Esophagus muscularis mucosa (tissue), 4 donors: ENCODE results near the gene MAGI1. TPM values are rescaled to one million over a fixed set of nuclear protein-coding genes. Genes with fewer than 3 reads are reported as not detected.

Experiments used
- DNase-seq: peaks from one replicate; pipeline ENCODE4 v3.0.0-alpha.2; 2017; ENCODE audit errors: extremely low spot score
- H3K27ac ChIP-seq, 4 donors: fragments of 200-600 bp; sonication (generic); replicated peaks in 1 of 4; 1 replicate in 3 of 4; 2 replicates in 1 of 4; pipeline ENCODE4 v1.5.1; 2016 to 2019; ENCODE audit warnings: mild to moderate bottlenecking in 1 of 4
- H3K27me3 ChIP-seq, 4 donors: fragments of 200-600 bp; sonication (generic); one replicate each; pipeline versions ENCODE4 v1.5.1 to v1.6.0; 2016 to 2019
- H3K36me3 ChIP-seq, 4 donors: fragments of 200-600 bp; sonication (generic); one replicate each; pipeline ENCODE4 v1.5.1; 2016 to 2019
- H3K4me1 ChIP-seq, 4 donors: fragments of 200-600 bp; sonication (generic); one replicate each; pipeline ENCODE4 v1.5.1; 2016 to 2019
- H3K4me3 ChIP-seq, 4 donors: fragments of 200-600 bp; sonication (generic); 1 replicate in 2 of 4; 2 replicates in 2 of 4; pipeline ENCODE4 v1.5.1; 2016 to 2019; ENCODE audit warnings: mild to moderate bottlenecking in 4 of 4, moderate library complexity in 1 of 4
- H3K9me3 ChIP-seq, 4 donors: fragments of 200-600 bp; sonication (generic); 1 replicate in 3 of 4; 2 replicates in 1 of 4; pipeline ENCODE4 v1.5.1; 2016 to 2019
- CTCF ChIP-seq, 3 experiments: fragments of 200-600 bp in 2 of 3; fragments of 450-650 bp in 1 of 3; sonication (generic) in 2 of 3; IDR thresholded peaks; one replicate each; pipeline ENCODE4 v1.5.1; 2017 to 2019; ENCODE audit warnings: antibody characterized with exemption in 3 of 3, mild to moderate bottlenecking in 2 of 3, moderate library complexity in 1 of 3
- EP300 ChIP-seq: sonication (generic); formaldehyde crosslinking; IDR thresholded peaks from one replicate; pipeline ENCODE4 v1.6.1; 2017; ENCODE audit warnings: antibody characterized with exemption
- POLR2A ChIP-seq: fragments of 450-650 bp; IDR thresholded peaks from one replicate; pipeline ENCODE4 v1.6.1; 2017; ENCODE audit warnings: antibody characterized with exemption, moderate library complexity, mild to moderate bottlenecking, low read depth
- POLR2AphosphoS5 ChIP-seq, 2 donors: sonication (generic); formaldehyde crosslinking; IDR thresholded peaks; one replicate each; pipeline ENCODE4 v1.6.1; 2017; ENCODE audit warnings: antibody characterized with exemption in 2 of 2
- whole genome bisulfite sequencing: methylation state at CpG from one replicate; pipeline ENCODE4 v1.1.5; 2018; 5-methylcytosine and 5-hydroxymethylcytosine counted together
- intact Hi-C: fragments of 100-400 bp; cut with DNase I; formaldehyde crosslinking; loops from one replicate; pipeline ENCODE4 v1.15.1; 2023
- total RNA-seq, 4 donors: library from RNA; depleted of rRNA; stranded (reverse); fragments of >200 nt; gene quantifications; one replicate each; pipeline versions ENCODE4 v1.1.0 to v1.2.1, GENCODE V29; 2016

MAGI1 gene
- total RNA-seq, 4 donors from 2014 or later, result 17.1 to 35.1 (median 25.2) TPM

GRCh38 chr3:65497236-65497635 is 541.5 kb downstream of the MAGI1 start:
- no peaks in the 10 kb centered on the region for H3K9me3 ChIP-seq

GRCh38 chr3:65493938-65494337 is 544.8 kb downstream of the MAGI1 start:
- no peaks in the 10 kb centered on the region for H3K27me3 ChIP-seq
- no peaks in the 10 kb centered on the region for H3K36me3 ChIP-seq
- DNase-seq, result no peak
- WGBS, result 50% methylated on average over 7 of the region's 7 CpGs
- no peak overlapping the region for H3K4me3 ChIP-seq
- H3K4me1 ChIP-seq, result peaks cover 0 to 15% (median 12%) of the 10 kb centered on the region in 4 donors
- TF ChIP-seq EP300, result no peak
- TF ChIP-seq CTCF (IDR thresholded peaks at IDR 0.05), result no peak
- no peak for TF ChIP-seq POLR2A
- no peak for TF ChIP-seq POLR2AphosphoS5 (IDR thresholded peaks at IDR 0.05)
- no peak overlapping the region for H3K27ac ChIP-seq
- no peaks in the 10 kb centered on the region for H3K9me3 ChIP-seq
- intact Hi-C loops, result no loop called here

More at GRCh38 chr3:65497236-65497635, 541.5 kb downstream of the MAGI1 start:
- intact Hi-C loops, result no loop called here
- WGBS, result 60% methylated on average over 2 of the region's 2 CpGs
- no peaks in the 10 kb centered on the region for H3K27me3 ChIP-seq
- no peak for DNase-seq
- no peak for TF ChIP-seq CTCF (IDR thresholded peaks at IDR 0.05)
- no peak for TF ChIP-seq POLR2A
- no peak for TF ChIP-seq POLR2AphosphoS5 (IDR thresholded peaks at IDR 0.05)
- TF ChIP-seq EP300, result no peak
- peaks cover 0 to 15% (median 12%) of the 10 kb centered on the region in 4 donors for H3K4me1 ChIP-seq
- H3K36me3 ChIP-seq, result no peaks in the 10 kb centered on the region
- H3K27ac ChIP-seq, result no peak overlapping the region
- no peak overlapping the region for H3K4me3 ChIP-seq

- no peaks in the 10 kb centered on the region for H3K27me3 ChIP-seq
- no peaks in the 10 kb centered on the region for H3K9me3 ChIP-seq
- TF ChIP-seq POLR2A (no peak), EP300 (no peak), POLR2AphosphoS5 (IDR thresholded peaks at IDR 0.05) (no peak)
- H3K4me3 ChIP-seq, result no peak overlapping the region
- no peak overlapping the region for H3K27ac ChIP-seq
- WGBS, result 91% methylated on average over 8 of the region's 8 CpGs
- peaks cover 0 to 15% (median 12%) of the 10 kb centered on the region in 4 donors for H3K4me1 ChIP-seq
- no peaks in the 10 kb centered on the region for H3K36me3 ChIP-seq
- no peak for DNase-seq
- intact Hi-C loops, result no loop called here
Observed at GRCh38 chr3:65493371-65493882, 545.3 kb downstream of the MAGI1 start.

GRCh38 chr3:65492249-65492648 is 546.5 kb downstream of the MAGI1 start:
- no peak for TF ChIP-seq POLR2AphosphoS5 (IDR thresholded peaks at IDR 0.05)
- no peak for TF ChIP-seq POLR2A
- no peak for TF ChIP-seq CTCF (IDR thresholded peaks at IDR 0.05)
- no peak for TF ChIP-seq EP300
- Histone ChIP-seq H3K27ac (no peak overlapping the region), H3K4me3 (no peak overlapping the region), H3K36me3 (no peaks in the 10 kb centered on the region), H3K9me3 (no peaks in the 10 kb centered on the region), H3K27me3 (no peaks in the 10 kb centered on the region), H3K4me1 (peaks cover 4 to 12% (median 10%) of the 10 kb centered on the region in 4 donors)
- 97% methylated on average over 2 of the region's 2 CpGs for WGBS
- intact Hi-C loops, result no loop called here
- no peak for DNase-seq

GRCh38 chr3:65490114-65490513 is 548.6 kb downstream of the MAGI1 start:
- no peak for DNase-seq
- Histone ChIP-seq H3K4me3 (no peak overlapping the region), H3K36me3 (no peaks in the 10 kb centered on the region), H3K4me1 (peaks cover 24 to 26% (median 25%) of the 10 kb centered on the region in 4 donors), H3K9me3 (no peaks in the 10 kb centered on the region), H3K27me3 (no peaks in the 10 kb centered on the region), H3K27ac (no peak overlapping the region)
- 94% methylated on average over 3 of the region's 3 CpGs for WGBS
- intact Hi-C loops, result no loop called here
- TF ChIP-seq POLR2AphosphoS5 (IDR thresholded peaks at IDR 0.05) (no peak), CTCF (IDR thresholded peaks at IDR 0.05) (no peak), EP300 (no peak), POLR2A (no peak)
